NOMO-1 (cell line): ENCODE data around the gene JAKMIP2.

Experiments
- DNase-seq, 2 experiments: peaks; one replicate each; lab custom pipeline; 2025; ENCODE audit not compliant: unreplicated experiment in 2 of 2; lab: John Stamatoyannopoulos, UW

The JAKMIP2 gene

DNA sequence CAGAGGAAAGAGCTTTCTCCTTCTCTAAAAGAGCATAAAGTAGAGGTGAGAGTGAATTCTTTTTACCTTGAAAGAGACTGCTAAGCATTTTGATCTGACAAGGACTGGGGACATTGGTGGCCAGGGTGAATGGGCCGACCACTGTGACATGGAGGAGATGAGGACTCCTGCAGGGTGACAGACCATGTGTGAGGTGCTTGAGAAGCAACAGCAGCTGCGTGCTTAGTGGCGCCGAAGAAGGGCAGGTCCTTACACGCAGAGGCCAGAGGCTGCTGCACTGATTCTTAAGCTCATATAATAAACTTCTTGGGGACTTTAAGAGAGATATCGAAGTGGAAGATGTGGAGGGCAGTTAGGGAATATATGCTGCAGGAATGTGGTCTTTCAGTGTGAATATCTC lies 8.7 kb upstream of the JAKMIP2 start:
- DNase-seq, result no peak

DNA sequence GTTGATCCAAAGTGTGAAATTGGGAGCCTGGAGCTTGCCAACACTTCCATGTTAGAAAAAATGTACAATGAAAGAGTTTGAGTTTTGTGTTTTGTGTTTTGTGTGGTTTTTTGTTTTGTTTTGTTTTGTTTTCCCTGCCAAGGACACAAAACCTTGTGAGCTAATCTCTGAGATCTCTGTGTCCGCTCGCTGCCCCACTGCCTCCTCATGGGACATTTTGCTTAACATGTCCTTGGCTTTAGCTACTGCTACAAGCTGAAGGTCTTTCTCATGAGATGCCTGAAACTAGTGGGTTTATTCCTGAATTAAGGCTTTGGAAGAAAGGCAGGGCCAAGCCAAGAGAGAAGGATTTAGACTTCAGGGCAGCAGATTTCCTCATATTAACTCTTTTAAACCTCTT lies 7.3 kb upstream of the JAKMIP2 start:
- no peak for DNase-seq

DNA sequence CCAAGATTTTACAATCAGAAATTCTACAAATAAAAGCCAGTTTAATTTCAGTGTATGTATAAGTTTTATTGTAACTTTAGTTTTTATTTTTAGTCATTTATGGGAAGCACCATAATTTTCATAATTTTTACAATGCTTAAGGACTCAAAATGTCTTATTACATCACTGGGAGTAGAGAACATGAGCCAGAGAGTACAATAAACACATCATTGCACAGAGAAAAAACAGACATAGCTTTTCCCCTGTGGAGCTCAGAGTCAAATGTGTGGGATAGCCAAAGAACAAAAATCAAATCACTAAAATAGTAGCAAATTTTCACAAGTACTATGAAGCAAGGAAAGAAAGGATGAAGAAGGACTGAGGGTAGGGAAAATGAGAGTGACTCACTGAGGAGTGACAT lies 5.5 kb upstream of the JAKMIP2 start:
- DNase-seq, result no peak

DNA sequence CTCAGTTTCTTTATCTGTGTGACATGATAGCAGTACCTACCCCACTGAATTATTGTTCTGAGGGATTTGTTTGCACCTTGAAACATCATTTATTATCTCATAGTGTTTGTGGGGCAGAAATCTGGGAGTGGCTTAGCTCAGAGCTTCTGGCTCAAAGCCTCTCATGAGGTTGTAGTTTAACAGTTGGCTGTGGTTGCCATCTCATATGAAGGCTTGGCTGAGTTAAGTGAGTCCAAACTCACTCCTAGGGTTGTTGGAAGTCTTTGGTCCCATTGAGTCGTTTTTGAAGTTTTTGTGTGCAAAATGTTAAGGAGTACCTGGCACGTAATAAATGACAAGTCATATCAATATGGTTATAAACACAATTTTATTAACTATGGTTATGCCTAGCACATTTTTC lies 3.6 kb upstream of the JAKMIP2 start:
- no peak for DNase-seq

DNA sequence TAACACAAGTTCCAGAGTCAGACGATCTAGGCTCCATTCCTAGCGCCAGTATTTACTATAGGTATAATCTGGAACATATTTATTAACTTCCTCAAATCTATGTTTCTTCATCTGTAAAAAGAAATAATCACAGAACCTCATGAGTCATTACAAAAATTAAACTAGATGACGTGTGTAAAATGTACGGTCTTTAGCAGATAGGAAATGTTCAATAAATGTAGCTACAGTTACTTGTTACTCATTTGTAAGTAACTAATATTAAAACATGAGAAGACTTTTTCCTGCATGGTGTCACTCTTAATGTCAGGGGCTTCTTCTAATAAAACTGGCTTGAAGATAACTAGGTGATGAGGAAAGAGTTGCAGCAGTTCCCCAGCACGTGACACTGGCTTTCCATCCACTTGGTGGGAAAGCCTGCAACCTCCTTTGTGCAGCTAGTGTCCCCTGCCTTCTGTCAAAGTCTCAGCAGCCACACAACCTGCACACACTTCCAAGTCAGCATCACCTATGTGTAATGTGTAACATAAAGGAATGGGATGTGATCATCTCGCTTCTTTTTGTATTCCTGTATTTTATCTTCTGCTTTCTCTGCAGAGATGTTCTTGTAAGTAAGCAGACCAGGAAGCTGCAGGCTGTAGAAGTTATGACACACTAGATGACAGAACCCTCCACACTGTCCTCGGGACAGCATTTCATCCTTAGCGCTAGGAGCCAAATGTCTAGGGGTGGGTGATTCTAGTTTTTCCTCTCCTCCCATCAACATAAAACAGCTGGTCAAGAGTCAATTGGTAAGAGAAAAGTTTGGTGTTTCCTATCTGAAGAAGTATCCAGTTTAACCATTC lies 1.8 kb upstream of the JAKMIP2 start:
- DNase-seq, result peak in 1 of 2 experiments; percentile 65

DNA sequence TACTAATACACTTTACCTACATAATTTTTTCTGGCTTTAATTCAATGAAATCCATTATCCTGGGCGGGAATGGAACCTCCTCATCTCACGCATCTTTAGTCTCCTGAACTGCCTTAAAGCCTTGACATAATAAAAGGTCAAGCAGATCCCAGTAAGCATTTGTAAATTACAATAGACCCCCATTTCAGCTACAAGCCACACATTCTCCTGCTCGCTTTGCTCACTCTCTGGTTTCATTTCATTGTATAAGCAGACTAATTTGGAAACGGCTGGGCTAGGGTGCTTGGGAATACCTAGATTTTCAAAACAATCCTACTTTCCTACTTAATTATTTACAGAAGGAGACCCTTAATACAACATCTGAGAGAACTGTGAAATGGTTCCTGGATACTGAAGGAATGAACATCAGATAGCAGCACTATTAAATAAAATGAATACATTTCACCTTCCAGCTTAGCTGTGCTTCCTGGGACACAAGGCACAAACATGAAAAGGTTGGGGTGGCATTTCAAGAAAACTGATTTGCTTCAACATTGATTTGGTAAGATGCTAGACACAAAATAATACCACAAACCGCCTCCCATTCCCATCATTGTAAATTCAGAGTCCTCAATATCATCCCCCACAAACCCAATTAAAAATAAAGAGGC lies 1.5 kb downstream of the JAKMIP2 start:
- DNase-seq, result no peak

DNA sequence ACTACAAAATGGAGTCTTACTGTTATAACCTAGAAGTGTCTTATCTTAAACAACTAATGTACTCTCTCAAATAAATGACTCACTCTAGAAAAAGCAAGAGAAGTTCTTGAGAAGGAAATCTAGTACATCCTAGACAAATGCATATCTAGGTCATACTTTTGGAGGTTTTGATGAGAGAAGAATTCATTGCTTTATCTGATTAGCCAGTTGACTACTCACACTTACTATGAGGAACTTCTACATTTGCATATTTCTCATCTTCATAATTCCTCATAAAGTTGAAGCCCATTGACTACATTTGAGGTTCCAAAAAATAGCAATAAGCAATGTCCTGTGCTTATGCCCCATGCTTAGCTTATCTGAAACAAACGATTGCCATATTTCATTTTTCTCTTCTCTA lies 2.8 kb downstream of the JAKMIP2 start:
- no peak for DNase-seq

DNA sequence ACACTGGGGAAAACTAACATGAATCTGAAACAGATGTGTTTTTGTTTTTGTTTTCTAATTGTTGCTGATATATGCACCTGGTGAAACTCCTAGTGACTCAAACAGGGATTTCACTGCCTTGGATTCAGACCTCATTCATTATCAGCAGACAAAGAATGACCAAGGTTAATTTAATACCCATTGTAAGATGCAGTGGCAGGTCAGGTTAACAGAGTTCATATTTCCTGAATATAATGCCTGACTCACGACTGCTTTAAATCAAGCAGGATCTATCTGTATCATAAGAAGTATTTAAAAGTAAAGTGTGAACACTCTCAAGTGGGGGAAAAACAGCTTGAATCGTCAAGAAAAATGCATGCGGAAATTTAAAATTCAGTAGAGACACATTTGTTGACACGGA lies 5.5 kb downstream of the JAKMIP2 start:
- no peak for DNase-seq

DNA sequence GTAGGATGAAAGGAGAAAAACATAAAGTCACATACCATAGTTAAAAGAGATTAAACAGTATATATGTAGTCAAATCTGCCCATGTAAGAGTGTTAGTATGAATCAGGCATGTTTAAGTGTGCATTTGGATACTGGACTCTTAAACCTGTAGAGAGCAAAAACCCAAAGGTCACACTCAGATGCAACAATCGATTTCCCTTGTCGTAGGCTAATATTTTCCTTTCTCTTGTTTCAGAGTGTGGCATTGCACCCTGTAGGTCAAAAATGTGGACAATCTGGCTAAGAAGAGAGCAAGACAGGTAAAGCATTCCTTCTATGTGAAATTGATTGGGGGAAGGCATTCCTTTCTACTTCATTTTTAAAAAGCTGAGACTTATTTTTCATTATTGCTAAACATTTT lies 8.9 kb downstream of the JAKMIP2 start:
- DNase-seq, result no peak

DNA sequence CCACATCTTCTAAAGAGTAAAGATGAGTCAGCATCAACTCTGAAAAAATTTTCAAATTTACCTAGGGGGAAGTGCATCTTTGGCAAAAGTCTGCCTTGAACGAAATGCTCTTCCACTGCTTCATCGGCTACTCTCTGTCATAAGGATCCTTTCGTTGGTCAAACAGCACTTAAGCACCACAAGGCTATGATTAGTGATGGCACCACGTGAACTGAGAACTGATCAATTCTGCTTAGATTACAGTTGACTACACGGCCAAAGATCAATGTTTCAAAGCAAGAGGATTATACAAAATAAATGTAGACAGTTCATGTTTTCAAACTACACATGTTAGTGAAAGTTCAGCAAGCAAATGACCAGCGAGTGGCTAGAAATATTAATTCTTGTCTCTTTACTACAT lies 9.4 kb downstream of the JAKMIP2 start:
- no peak for DNase-seq

DNA sequence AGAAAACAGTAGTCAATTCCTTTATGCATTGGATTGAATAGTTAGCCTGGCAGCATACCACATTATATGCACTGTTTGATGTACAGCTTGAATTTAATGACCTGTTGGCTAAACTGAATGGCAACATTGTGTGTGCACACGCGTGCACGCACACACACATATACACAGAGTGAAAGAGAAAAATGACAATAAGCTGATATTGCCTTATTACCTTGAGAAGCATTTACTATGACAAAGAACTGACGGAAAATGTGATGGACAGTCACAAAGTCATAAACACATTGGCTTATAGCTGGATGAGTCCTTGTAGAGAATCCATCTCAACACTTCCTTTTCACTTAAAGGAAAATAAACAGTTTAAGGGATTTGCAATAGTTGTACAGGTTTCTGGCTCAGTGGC lies 15.5 kb downstream of the JAKMIP2 start:
- DNase-seq, result no peak

DNA sequence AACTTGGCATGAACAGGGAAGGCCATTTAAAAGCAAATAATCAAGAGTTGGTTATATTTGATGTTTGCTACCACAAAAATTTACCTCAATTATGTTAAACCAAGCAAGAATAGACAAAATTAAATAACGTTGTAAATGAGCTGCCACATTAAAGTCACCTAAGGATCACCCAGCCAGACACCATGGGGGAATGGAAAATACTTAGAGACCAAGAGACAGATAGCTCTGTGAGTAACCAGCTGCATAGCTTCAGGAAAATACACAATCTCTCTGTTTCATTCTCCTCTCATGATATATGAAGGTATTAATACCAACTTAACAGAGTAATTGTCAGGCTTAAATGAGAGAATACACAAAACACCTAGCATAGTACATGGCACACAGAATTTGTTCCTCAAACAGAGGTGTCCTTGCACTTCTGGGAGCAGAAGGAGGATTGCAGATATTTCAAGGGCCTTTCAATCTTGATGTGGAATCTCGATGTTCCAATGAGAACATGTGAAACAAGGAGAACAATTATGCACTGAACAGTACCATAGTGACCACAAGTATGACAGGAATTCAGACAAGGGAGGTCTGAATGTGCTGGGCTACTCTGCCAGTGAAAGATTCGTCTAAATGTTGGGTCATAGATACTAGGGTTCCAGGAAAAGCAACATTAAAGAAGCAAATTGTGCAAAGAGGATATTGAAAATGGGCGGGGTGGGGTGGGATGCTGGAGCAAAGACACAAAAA lies 18.6 kb downstream of the JAKMIP2 start:
- DNase-seq, result no peak

DNA sequence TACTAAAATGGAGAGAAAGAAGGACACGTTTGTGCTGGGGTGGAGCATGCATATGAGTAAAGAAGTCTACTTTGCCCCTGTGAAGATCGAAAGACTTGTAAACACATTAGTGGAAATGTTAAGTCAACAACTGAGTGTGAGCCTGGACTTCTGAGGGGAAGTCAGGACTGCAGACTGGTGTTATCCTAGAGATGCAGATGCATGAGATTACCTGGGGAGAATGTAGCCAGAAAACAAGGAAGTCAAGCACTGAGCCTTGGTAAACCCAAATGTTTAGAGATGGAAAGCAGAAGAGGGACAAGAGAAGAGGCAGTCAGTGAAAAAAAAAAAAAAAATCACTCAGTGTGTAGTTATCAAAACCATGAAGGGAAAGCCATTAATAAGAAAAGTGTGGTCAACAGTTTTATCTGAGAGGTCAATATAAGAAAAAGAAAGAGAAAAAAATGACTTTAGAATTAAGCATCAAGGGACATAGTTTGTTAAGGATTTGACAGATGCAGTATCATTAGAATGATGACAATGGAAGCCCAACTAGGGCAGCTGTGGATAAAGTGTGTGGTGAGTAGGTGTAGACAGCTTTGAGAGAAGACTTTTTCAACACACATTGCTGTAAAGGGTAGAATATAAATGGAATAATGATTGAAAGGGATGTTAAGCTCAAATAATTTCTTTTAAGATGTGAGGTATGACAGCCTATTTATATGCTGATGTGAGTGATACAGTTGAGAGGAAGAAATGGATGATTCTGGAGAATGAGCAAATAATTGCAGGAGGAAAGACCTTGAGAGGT lies 22.2 kb downstream of the JAKMIP2 start:
- no peak for DNase-seq

DNA sequence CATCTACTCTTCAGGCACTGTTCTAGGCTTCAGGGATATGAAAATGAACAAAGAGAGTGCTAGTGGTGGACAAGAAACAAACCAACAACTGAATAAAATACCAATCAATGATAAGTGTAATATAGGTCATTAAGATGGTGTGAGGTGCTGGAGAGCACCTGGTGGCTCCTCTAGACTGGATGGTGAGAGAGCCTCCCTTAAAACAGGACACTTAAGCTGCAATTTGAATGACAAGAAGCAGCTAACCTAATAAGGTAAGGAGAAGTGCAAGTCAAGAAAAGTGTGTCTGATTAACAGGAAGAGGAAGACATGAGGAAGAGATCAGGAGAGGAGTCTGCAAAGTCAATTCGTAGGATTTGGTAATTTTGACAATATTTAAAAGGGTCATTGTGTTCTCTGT lies 23.1 kb downstream of the JAKMIP2 start:
- DNase-seq, result no peak

DNA sequence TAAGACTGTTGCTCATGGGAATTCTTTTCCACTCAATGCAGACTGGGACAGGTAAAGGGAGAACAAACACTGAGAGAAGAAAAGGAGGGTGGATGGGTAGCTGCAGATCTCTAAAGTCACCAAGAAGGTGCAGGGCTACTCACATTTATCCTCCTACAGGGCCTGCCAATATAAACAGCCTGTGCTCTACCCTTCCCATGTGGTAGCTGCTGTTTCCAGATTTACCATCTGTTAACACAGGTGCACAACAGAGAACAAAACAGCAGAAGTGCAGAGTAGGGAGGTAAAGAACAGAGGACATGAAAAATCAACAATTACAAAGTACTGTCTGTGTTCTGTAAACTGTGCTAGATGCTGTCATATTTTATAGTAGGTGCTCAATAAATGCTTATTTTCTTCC lies 26.0 kb downstream of the JAKMIP2 start:
- no peak for DNase-seq

DNA sequence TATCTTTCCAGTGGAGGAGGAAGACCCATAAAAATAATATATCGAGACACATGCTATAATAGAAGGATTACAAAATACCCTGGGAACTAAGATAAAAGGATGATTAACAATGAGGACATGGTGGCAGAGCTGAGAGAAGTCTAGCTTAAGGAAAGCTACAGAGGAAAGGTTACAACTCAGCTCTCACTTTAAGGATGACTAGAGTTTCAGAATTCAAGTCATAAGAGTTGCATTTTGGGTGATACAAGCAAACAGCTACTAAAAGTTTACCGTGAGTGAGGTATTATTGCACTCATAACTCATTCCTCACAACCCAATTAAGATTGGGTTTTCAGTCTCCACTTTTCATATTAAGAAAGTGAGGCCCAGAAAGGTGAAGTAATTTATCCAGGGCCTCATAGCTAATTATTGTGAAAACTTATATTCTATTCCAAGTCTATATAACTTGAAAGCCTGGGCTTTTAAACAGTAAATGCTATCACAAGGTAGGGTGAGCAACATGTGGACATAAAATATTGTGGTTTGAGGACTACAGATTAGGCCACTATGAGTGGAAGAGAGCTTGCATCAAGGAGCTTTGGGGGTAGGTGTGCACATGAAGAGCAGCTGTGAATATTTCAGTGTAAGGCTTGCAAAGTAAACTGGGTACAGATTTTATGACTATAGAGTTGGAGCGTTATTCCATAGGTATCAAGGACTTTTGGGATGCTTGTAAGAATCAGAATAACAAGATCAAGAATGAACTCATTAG lies 28.0 kb downstream of the JAKMIP2 start:
- DNase-seq, result no peak

DNA sequence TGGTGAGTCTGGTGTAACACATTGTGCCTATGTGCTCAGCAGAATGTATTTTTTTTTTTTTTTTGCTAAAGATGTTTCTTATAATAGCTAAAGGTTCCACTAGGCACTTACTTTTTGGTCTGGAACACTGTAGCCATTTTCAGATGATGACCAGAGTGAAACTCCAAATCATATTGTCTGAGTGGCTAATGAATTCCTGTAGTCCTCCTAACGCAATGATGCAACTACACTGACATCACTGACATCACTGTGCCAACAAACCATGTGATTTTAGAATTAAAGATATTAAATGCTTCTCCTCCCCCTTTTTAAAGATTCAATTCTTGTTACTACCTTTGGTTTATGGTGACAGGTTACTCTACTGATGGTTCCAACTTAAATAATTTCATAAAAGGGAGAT lies 28.8 kb downstream of the JAKMIP2 start:
- no peak for DNase-seq

DNA sequence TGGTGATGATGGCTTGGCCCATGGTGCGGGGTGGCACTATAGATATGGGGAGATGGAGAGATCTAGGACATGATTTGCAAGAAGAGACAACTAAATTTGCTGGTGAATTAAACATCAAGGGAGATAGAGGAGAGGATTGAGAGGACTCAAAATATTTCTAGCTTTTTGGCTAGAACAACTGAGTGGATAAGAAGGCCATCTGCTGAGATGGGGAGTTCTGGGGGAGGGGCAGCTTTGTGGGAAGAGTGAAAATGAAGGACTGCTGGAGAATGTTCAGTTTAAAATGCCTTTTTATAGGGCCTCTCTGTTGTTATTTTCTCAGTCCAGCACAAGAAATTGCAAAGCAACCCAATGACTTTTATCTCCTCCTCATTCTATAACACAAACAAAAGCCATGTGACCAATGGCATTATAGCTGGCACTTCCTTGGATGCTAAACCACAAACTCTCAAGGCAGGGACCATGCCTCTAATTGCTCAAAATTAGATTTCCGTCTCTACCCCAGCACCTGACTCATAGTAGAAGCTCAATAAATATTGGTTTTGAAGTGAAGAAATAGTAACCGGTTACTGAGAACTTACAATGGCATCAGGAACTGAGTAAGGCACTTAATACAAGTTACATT lies 29.8 kb downstream of the JAKMIP2 start:
- DNase-seq, result peak; percentile 34 to 73

DNA sequence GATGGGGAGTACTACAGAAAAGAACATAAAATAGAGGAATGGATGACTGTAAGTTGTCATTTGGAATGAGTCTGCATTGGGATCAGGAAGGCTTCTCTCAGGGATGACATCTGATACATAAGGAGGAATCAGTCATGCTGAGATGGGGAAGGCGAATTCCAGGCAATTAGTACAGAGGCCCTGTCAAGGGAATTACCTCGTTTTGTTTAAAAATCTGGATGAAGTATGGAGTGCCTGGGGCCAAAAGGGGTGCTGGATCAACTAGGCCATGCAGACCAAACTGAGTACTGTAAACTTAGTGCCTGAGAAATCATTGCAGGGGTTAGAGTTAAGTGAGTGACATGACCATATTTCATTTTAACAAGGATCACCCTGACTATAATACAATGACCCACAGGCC lies 30.5 kb downstream of the JAKMIP2 start:
- no peak for DNase-seq
